SH-SY5Y (cell line): ENCODE results near the gene NAV2.
A peak's percentile ranks its signal among the peaks of the same experiment; 100 is the strongest.

Experiments
- GATA2 ChIP-seq: IDR thresholded peaks from 2 replicates; pipeline ENCODE4 v1.6.1; 2011; ENCODE audit warnings: mild to moderate bottlenecking, low read depth, low read length
- GATA3 ChIP-seq: IDR thresholded peaks from 2 replicates; pipeline ENCODE4 v1.6.1; 2011; ENCODE audit warnings: low read depth, mild to moderate bottlenecking, low read length, moderate library complexity

NAV2 gene

GRCh38 chr11:19881177-19881576 lies 168.5 kb downstream of the NAV2 start:
- TF ChIP-seq GATA2: no peak
- TF ChIP-seq GATA3: no peak

GRCh38 chr11:19882356-19882755 lies 169.7 kb downstream of the NAV2 start:
- no peak for TF ChIP-seq GATA3
- TF ChIP-seq GATA2: no peak

GRCh38 chr11:19886498-19886897 lies 173.9 kb downstream of the NAV2 start:
- TF ChIP-seq GATA3: no peak
- TF ChIP-seq GATA2: peak; percentile 72

GRCh38 chr11:19887842-19888241 lies 175.2 kb downstream of the NAV2 start:
- TF ChIP-seq GATA3 (no peak), GATA2 (no peak)

GRCh38 chr11:19889531-19889930 lies 176.9 kb downstream of the NAV2 start:
- TF ChIP-seq GATA2 (no peak), GATA3 (no peak)

GRCh38 chr11:19890308-19890707 lies 177.7 kb downstream of the NAV2 start:
- no peak for TF ChIP-seq GATA2
- no peak for TF ChIP-seq GATA3

- TF ChIP-seq GATA3 (no peak), GATA2 (no peak)
Measured at GRCh38 chr11:19891022-19891421, 178.4 kb downstream of the NAV2 start.

- TF ChIP-seq GATA3 (no peak), GATA2 (no peak)
Measured at GRCh38 chr11:19892387-19892786, 179.8 kb downstream of the NAV2 start.

GRCh38 chr11:19892876-19893275 lies 180.2 kb downstream of the NAV2 start:
- TF ChIP-seq GATA3 (no peak), GATA2 (no peak)

GRCh38 chr11:19894404-19894803 lies 181.8 kb downstream of the NAV2 start:
- no peak for TF ChIP-seq GATA2
- no peak for TF ChIP-seq GATA3

- no peak for TF ChIP-seq GATA2
- TF ChIP-seq GATA3: no peak
Measured at GRCh38 chr11:19895776-19896175, 183.1 kb downstream of the NAV2 start.

GRCh38 chr11:19903620-19904069 lies 191.0 kb downstream of the NAV2 start:
- TF ChIP-seq GATA3: no peak
- TF ChIP-seq GATA2: no peak

GRCh38 chr11:19905280-19905853 lies 192.7 kb downstream of the NAV2 start:
- no peak for TF ChIP-seq GATA2
- no peak; the same call in 1 of the 2 replicates for TF ChIP-seq GATA3

GRCh38 chr11:19906126-19906525 lies 193.5 kb downstream of the NAV2 start:
- no peak for TF ChIP-seq GATA2
- no peak for TF ChIP-seq GATA3

- TF ChIP-seq GATA3: no peak
- no peak for TF ChIP-seq GATA2
Measured at GRCh38 chr11:19907008-19907579, 194.5 kb downstream of the NAV2 start.

GRCh38 chr11:19907839-19908238 lies 195.2 kb downstream of the NAV2 start:
- TF ChIP-seq GATA3: no peak
- TF ChIP-seq GATA2: no peak

- no peak for TF ChIP-seq GATA3
- TF ChIP-seq GATA2: no peak
Measured at GRCh38 chr11:19910931-19911330, 198.3 kb downstream of the NAV2 start.
